Measurements from ENCODE around the gene CA10.

CA10 gene

DNA sequence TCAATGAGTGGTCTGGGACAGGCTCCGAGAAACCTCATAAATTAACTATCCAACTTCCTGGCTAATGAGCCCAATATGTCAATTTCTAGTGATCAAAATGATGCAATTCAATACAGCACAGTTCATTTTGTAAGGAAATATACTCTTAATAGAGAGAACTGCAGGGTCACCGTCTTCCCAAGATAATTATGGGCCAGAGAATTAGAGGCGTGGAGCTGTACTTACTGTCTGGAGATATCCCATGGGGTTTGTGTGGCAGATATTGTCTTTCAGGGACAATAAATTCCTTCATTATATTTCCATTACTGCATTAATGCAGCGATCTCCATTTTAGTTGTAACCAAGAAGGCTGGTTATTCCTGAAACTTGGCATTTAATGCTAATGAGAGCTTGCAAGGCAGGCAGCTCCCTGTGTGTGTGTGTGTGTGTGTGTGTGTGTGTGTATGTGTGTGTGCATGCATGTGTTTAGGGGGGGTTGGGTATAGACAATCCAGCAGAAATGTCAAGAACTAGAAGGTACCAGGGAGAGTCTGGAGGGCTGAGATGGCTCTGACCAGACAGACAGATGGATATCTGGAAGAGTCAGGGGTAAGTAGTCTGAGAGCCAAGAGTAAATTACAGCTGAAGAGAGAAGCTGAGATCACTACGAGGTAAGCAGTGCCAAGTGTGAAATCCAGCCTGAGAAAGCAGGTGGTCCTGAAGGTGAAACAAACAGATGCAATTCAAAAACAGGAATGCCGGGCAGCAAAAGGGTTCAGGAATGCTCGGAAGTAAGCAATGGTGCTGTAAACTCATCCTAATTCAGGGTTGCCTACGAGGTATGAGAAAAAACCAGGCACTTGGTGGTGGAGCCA, 393.0 kb downstream of the CA10 start:
- no peak for DNase-seq (ENCODE audit: low read depth)

DNA sequence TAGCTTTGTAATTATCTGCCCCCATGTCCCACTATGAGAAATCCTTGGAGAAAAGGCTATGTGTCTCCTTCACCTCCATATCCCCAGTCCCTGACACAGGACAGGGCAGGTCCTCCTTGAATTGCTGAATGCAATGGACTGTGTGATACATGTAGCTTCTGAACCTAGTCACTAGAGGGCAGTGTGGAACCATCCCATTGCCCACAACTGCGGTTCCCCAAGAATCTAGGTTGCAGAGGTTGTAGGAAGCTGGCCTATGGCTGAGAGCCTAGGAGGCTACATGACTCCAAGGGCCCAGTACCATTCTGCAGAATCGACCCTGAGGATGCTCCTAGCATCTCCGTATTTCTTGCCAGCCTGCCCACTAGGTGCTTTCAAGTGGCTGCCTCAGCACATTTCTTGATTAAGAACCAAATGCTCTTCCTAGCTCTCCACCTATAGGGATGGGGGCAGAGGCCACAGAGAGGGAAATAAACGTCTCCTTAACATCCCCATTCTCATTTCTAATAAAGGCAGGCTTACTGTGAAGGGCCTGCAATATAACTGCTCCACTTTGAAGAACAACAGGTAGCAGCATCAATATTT, 394.0 kb downstream of the CA10 start:
- DNase-seq (ENCODE audit: low read depth): peak; percentile 1

DNA sequence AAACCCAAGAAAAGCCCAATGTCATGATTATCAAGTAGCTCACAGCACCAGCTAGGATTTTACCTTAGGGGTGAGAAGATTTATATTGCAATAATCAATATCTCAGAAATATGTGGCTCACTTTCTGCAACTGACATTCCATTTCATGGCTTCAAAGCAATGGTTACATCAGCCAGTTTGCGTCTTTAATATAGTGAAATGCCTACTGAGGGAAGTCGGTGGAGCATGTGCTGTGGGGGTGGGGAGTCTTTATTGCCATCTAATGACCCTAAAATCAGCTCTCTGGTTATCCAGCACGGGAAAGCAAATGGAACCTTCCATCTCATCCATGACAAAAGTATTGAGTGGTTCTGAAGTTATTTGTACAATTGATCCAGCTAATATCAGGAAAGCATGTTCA, 395.5 kb downstream of the CA10 start:
- no peak for DNase-seq (ENCODE audit: low read depth)

DNA sequence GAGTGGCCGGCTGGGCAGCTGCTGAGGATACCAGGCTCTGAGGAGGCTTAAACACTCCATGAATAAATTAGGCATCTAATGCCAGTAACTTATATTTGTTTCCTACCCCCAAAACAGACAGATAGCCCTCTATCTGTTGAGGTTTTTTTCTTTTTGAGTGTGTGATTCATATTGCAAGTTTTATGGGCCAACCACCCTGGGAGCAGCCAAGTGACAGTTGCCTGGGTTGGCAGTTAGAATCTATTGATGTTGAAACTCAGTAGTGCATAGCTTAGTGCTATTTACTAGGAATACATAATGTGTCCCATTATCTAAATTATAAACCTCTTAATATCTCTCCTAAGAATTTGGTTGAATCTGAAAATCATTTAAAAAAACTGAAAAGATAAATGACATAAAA, 397.4 kb downstream of the CA10 start:
- DNase-seq (ENCODE audit: low read depth): no peak

DNA sequence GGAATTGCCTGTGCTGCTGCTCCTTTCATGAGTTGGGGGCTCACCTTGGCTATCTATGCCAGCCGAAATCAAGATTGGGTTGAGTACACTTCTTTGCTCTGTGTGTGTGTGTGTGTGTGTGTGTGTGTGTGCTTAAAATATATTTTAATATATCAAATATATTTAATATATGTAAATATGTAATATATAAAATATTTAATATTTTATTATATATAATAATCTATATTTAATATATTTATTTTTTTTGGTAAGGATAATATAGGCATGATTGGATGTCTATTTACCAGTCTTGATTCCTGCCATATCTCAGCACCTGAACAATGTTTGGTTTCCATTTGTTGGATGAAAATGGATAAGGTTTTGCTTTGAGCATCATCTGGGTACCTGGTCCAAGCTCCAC, 399.3 kb downstream of the CA10 start:
- no peak for DNase-seq (ENCODE audit: low read depth)

DNA sequence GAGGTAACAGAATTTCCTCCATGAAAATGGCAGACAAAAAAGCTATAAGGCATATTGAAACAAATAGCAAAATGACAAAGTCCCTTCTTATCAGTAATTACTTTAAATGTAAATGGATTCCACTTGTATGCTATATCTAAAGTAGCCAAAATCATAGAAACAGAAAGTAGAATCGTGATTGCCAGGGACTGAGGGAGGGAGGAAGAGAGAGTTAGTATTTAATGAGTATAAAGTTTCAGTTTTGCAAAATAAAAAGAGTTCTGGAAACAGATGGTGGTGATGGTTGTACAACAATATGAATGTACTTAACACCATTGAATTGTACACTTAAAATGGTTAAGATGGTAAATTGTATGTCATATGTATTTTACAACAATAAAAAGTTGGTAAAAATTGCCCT, 407.4 kb downstream of the CA10 start:
- no peak for DNase-seq (ENCODE audit: low read depth)

DNA sequence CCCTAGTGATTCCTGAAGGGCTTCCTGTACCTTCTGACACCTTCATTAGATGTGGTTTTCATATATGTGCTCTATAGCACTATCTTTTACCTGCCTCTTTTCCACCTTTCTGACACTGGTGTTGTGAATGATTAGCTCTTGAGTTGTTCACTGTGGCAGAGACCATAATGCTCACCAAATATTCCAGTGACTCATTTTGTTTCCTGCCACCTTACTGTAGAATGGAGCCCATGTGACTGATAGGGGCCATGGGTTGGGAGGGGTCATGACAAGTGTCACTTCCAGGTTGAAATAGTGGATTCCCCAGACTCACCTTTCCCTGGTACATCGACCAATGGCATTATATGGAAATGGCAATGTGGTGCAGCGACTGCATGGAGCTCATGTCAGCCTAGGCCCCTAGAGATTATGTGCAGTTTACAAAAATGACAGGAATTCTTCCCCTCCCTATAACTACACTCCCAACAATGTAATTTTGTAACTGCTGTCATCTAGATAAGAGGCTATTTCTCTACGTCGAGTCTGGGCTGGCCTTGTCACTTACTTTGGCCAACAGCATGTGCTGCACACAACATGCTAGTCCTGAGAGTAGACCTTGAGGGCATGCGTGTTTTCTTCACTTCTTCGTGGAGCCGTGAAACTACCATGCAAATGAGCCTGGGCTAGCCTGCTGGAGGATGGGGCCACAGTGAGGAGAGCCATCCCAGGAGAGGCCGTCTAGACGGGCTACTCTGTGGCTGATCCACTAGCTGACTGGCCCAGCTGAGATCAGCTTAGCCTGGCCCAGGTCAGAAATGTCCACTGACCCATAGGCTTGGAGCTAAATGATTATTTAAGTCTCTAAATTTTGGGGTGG, 409.5 kb downstream of the CA10 start:
- DNase-seq (ENCODE audit: low read depth): no peak

DNA sequence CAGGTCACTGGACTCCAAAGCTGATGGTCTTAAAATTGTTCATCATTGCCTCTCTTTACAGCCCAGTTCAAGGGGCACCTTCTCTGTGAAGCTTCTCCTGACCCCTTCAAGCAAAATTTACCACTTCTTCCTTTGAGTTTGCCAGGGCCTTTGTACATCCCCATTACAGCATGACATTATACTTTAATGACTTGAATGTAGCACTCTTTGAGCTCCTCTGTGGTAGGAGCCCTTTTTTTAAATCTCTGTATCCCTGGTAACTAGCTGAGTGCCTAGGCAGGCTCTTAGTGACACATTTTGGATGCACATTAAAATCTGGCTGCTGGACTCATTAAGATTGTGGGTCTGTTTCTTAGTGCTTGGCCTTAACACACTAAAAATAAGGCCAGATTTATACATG, 412.1 kb downstream of the CA10 start:
- no peak for DNase-seq (ENCODE audit: low read depth)

DNA sequence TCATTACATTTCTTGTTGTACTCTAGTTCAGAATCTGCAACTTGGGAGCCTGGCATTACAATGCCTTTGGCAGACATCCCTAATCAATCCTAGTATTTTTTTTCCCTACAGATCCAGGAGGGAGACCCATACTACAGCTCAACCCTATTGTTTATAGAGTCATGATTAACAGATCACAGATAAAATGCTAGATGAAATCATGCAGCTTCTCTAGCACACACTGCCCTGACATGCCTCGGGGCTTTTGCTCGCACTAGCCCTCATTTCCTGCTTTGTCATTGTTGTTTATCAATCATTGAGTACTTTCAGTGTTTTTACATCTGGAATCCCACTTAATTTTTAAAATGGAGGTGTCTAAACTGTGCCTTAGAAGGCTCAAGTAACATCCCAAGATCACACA, 412.5 kb downstream of the CA10 start:
- DNase-seq (ENCODE audit: low read depth): no peak

DNA sequence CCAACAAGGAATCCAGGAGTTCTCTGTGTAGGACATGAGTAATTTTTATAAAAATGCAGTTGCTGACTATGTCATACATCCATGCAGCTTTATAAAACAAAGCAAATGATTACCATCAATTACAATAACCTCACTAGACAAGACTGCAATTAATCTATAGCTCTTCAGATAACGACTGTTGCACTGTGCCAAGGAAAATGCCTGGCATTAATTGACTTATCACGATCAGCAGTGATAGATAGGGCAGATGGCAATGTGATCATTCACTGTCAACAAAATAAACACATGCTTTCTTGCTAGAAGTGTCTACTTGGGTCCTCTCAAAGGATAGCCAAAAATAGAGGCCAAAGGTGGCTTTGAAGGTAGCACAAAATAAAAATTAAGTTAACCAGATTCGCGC, 415.0 kb downstream of the CA10 start:
- no peak for DNase-seq (ENCODE audit: low read depth)

DNA sequence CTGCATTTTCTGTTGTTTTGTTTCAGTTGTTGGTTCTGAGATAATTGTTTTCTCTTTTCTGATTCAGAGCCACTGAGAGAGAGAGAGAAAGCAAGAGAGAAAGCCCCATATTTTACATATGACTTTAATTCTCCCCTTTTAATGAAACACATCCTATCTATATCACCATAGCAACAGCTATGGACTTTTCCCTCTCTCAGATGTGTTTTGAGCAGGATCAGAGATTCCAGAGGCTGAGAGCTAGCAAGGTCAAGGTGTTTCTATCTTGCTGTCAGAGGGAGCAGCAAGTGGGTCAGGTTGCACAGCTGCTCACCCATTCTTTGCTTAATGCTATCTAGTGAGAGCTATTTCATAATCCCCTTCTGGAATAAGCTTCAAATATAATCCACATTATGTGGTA, 415.9 kb downstream of the CA10 start:
- no peak for DNase-seq (ENCODE audit: low read depth)

DNA sequence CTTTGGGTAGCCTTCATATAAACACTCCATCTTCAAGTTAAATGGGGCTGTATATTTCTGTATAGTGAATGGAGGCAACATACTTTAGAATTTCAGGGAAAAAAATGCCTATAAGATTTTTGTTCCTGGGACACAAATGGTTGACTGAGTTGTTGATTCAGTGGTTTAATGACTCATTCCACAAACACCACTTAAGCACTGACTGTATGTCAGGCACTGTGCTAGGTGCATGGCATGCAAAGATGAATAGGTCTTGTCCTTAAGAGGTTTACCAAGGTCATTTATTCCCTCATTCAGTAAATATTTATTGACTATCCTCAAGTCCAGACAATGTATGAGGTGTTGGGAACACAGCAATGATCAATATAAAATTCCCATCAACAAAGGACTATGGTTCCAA, 417.1 kb downstream of the CA10 start:
- DNase-seq (ENCODE audit: low read depth): no peak

DNA sequence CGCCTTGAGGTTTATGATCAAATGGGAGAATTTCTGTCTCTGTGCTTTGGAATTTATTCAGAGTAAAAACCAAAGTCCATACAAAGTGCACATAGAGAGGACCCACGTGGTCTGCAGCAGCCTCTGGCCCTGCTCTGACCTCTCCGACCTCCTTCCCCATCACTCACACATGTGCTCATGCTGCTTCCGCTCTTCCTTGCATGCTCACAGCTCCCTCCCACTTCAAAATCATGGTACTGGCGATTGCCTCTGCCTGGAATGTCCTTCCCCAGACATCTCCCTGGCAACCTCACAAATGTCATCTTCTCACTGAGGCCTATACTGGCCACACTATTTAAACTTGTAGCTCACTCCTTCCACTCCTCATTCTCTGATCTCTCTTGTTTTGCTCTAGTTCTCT, 418.0 kb downstream of the CA10 start:
- no peak for DNase-seq (ENCODE audit: low read depth)

DNA sequence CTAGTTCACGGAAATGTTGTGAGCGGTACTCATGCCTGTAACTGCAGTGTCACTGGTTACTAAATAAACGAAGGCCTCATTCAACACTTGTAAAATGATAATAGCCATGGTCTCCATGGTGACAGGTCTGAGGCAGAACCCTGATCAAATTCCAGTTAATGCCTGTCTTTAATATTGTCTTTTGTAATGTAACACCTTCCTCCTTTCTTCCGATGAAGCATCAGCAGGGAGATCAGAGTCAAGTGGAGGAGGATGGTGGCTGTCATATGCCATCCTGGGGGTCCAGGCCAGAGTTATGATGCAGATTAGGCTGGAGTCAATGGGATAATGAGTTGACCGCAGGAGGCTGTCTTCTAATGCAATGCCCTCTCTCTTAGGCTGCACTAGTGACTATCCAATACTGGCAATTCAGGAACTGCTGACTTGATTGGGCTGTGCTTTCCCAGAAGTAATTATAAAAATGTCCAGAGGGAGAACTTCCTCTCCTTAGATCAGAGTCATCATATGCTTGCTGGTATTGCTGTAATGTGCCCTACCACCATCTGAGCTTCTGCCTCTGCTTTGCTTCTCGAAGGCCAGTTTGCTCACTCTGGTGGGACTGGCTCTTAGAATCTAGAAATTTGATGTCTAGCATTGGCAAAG, 419.1 kb downstream of the CA10 start:
- no peak for DNase-seq (ENCODE audit: low read depth)

DNA sequence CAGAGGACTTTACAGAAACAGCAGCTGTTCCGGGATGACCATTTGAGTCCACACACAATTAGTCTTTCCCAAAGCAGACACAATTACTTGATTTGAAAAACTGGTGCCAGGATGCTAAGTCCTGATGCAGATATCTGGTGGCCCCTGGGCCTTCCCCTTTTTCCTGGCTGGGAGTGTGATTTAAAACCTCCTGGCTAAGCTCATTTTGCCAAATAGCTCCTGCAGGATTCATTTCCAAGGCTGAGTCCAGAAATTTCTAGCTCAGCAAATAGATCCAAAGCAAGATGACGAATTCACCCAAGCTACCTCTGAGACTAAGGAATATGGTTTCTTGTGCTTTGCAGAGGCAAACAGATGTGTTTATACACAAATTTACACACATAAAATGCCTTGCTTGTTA, 422.2 kb downstream of the CA10 start:
- no peak for DNase-seq (ENCODE audit: low read depth)

DNA sequence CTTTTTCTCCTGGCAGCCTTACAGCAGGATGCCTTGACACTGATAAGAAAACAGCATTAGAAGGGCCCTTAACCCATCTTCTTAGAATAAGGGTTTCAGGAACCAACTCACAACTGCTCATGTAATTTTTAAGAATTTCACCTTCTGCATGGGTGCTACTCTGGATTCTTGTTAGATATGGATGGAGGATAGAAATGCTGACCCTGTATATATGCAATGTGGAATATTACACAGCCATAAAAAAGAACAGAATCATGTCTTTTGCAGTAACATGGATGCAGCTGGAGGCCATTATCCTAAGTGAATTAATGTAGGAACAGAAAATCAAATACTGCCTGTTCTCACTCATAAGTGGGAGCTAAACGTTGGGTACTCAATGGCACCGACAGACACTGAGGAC, 423.5 kb downstream of the CA10 start:
- DNase-seq (ENCODE audit: low read depth): no peak

DNA sequence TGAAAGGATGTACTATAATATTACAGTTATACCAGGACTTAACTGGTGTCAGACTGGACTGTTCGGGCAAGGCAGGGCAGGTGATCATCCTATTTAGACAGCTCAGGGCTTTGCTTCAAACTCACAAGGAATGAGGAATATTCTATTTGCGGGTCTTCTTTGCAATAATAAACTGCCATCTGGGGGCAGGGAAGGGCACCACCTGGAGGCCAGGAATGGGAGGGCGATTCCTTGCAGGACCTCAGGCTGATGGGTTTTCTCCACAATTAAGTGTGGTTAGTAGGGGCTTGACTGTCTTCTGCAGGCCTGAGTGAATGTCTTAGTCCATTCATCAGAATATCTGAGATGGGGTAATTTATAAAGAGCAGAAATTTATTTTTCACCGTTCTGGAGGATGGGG, 424.1 kb downstream of the CA10 start:
- no peak for DNase-seq (ENCODE audit: low read depth)

DNA sequence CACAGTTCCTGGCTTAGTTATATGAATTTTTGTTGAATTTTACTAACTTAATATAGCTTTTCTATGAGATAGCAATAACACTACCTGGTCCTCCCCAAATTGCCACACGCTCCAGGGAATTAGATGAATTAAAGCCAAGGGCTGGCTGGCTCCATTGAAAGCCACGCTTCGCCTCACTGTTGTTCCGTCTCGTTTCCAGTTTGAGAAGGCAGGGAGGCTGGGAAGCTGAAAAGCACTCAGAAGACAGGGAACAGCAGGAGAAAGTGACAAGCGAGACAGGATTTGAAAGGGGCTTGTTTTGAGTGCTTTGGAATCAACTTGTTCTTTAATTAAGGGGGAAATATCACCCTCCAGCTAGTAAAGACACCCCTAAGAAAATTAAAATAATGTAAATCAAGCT, 425.3 kb downstream of the CA10 start:
- DNase-seq (ENCODE audit: low read depth): no peak

DNA sequence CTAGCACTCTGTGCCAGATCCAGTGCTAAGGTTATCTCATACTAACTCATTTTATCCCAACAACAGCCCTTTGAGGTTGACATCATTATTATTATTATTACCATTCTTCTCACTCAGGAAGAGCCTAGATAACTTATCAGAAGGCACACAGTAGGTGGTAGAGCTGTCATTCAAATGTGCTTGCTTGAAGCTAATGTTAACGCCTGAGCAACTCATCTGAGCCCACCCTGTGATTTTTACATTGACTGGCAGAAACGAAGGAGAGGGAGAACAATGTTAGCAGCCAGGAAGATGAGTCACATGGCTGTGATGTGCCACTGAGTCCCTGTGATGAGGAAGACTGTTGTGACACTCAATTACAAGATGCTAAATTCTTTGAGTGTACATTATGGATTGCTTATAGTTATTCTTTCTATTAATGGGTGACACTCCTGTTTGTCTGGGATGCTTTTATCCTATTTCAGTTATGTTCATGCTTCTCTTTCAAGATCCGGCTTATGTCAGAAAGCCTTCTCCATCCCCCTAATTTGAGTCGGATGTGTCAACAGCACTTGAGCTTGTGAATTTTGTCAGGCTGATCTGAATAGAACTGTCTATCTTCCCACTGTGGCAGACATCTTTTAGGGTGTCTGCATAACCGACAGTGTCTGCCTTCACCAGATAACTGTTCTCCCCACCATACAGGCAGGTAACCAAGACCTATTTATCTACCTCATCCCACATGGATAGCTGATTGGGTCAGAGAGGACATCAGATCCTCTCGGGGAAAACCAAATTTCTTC, 426.4 kb downstream of the CA10 start:
- no peak for DNase-seq (ENCODE audit: low read depth)

DNA sequence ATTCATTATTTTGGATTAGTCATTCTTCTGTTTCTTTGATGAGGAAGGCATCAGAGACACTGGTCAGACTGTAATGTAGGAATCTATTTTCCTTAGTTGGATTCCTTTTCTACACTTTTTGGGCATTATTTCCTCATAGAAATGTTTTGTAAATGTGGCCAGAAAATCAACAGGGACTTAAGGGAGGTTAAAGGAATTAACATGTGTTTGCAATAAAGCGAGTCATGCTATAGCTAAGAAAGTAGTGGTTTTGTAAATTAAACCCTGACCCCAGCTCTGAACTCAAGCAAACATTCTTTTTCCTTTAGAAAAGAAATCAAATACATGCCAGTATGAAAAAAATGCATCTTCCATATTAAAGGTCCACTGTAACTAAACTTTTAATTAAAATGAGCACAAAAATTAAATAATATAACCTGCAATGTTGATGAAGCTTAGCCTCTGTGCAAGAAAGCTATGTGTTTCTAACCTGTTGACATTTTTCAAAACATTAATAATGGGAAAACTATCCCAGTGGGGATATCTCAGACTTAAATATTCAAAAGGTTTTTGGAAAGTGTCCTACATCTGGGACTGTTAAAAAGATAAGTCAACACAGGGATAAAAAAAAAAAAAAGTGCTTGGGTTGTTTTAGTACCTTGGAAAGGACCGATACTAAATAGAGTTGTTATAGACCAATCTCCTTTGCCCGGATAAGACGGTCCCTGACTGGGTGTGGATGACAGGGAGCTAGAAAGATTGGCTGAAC, 428.0 kb downstream of the CA10 start:
- DNase-seq (ENCODE audit: low read depth): no peak

DNA sequence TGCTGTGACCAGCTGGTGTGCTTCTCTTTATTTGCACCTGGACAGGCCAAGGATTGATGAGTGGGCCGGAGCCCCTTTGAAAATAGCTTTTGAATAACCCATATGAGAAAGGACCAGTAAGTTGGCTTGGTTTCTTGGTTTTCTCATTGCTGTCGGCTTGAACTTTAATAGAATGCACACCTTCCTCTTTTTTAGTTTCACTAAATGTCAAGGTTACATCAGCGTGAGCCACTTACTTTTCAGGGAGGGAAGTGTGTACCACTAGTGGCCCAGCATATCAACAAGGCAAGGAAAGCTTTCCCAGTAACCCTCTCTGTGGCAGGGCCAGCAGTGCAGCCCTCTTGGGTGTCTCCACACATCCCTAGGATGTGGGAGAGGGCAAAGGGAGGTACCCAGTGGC, 433.3 kb downstream of the CA10 start:
- no peak for DNase-seq (ENCODE audit: low read depth)

Data from HS-5 (cell line).